Germinal center (tissue), 1 donor: ENCODE results near the gene JSRP1.

ENCODE experiments used
- DNase-seq: peaks from one replicate; pipeline ENCODE4 v3.0.0; 2012; ENCODE audit warnings: mixed read lengths, low spot score

The JSRP1 gene

DNA sequence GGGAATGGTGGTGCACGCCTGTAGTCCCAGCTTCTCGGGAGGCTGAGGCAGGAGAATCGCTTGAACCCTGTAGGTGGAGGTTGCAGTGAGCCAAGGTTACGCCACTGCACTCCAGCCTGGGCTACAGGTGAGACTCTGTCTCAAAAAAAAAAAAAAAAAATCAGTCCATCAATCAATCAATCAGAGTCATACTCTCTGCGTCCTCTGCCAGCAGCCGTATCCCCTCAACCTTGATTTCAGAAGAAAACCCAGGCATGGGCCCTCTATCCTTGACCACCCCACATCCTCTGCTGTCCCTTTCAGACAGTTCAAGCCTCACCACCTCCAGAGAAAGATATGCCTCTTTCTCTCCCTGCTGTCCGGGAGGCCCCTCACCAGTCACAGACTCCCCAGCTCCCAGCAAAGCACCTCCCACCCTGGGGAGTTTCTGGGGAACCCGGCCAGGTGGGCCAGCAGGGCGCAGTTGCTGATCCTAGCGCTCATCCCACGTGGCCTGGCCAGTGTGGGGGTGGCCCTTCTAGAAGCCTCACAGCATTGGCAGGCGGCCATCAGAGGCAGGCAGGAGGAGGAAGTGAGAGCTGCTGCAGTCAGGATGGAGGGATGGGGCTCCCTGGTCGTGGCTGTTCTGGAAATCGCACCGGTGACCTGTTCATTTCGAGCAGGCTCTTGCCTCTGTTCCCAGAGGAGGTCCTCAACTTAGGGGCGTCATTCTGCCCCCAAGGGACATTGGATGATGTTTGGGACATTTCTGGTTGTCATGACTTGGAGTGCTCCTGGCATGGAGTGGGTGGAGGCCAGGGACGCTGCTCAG lies 10.2 kb upstream of the JSRP1 start:
- peak; percentile 61 for DNase-seq

DNA sequence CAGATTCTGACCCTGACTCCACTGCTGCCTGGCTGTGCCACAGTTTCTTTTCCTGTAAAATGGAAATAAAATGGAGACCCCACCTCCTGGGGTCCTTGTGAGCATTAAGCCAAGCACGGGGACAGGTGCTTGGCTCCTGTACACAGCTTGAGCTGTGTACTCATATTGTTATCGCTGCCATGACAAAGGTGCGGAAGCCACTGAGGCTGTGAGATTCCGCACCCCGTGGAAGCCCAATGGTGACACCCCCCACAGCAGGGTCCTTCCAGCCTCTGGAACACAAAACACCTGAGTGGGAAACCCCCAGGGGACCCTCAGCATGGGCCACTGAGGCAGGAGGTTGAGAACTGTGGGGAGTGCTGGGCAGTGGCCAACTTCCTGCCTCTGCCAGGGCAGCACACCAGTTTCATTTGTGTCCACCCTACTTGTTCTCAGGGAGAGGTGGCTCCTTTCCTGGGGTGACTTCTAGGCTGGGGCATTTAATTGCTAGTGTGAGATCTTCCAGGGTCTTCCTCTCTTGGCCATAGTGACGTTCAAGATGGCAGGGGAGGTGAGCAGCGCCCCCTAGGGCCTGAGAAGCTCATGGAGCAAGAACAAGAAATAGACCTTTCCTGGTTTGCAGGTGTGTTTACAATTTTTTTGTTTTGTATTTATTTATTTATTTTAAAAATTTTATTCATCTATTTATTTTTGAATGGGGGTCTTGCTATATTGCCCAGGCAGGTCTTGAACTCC lies 5.4 kb upstream of the JSRP1 start:
- no peak for DNase-seq

DNA sequence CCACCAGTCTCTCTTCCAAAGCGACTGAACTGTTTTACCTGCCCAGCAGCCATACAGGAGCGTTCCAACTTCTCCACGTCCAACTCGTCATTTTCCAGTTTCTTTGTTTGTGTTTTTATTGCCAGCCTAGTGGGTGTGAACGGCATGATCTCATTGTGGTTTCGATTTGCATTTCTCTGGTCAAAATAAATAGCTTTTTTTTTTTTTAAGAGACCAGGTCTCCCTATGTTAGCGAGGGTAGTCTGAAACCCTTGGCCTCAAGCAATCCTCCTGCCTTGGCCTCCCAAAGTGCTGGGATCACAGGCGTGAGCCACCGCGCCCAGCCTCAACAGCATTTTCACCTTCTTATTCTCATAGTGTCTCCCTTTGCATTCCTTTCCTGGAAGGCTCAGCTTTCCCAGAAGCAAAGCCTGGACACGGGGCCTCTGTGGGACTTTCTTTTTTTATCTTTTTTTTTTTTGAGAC lies 4.2 kb upstream of the JSRP1 start:
- no peak for DNase-seq

DNA sequence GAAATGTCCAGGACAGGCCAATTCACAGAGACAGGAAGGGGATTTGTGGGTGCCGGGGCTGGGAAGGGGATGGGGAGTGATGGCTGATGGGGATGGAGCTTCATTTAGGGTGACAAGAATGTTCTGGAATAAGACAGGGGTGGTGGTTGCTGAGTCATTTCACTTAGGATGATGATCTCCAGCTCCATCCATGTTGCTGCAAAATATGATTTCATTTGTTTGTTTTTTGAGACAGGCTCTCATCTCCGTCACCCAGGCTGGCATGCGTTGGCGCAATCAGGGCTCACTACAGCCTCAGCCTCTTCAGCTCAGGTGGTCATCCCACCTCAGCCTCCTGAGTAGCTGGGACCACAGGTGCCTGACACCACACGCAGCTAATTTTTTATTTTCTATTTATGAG lies 3.1 kb upstream of the JSRP1 start:
- DNase-seq = no peak

DNA sequence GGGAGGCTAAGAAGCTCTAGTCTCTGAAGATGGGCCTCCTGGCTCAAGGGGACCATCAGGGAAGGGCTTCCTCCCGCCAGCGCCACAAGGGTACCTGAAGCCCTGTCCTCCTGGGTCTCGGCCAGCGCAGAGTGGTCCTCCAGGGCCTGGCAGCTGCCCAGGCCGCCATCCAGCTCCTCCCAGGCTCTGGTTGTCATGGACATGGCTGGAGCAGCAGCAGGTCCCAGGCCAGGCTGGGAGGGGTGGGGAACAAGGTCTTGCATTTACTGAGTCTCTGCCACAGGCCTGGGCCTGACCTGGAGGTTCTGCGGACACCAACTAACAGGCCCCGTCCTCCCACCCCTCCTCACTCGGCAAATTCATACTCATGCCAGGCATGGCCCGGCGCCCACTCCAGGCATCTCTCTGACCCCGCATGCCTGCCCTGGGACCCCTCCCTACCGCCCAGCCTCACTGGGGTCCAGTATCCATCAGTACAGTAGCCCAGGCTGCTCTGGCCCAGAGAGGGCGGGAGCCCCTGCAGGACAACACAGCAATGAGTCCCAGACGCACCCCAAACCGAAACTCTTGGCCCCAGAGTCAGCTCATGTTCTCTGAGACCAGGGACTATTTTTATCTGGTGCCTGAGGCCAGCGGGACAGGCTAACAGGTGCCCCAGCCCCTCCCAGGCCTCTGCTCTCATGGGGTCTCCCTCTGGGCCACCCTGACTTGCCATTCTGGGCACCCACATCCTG lies 938 bp downstream of the JSRP1 start:
- no peak for DNase-seq

DNA sequence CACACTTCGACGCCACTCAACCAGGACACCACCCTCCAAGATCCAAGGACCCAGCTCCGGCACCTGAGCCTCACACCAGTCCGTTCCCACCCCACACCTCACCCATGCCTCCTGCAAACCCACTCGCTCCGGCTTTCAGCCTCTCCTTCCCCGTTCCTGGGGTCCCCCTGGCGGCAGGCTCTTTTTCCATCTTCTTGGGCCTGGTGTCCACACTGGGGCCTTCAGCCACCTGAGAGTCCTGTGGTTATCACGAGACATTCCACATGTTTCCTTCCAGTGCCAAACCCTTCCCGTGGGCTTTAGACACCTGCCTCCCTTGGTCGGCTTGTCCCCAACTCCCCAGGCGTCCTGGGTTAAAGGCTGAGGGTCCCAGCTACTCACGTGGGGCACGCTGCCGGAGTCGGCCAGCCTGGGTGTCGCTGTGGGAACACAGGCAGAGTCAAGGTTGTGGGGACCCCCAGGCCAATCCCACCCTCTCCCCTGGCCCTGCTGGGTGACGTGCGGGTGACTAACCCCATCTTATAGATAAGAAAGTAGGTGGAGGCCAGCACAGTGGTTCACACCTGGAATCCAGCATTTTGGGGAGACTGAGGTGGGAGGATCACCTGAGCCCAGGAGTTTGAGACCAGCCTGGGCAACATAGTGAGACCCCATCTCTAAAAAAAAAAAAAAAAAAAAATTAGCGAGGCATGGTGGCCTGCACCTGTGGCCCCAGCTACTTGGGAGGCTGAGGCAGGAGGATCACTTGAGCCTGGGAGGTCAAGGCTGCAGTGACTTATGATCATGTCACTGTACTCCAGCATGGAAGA lies 1.9 kb downstream of the JSRP1 start:
- DNase-seq = no peak

DNA sequence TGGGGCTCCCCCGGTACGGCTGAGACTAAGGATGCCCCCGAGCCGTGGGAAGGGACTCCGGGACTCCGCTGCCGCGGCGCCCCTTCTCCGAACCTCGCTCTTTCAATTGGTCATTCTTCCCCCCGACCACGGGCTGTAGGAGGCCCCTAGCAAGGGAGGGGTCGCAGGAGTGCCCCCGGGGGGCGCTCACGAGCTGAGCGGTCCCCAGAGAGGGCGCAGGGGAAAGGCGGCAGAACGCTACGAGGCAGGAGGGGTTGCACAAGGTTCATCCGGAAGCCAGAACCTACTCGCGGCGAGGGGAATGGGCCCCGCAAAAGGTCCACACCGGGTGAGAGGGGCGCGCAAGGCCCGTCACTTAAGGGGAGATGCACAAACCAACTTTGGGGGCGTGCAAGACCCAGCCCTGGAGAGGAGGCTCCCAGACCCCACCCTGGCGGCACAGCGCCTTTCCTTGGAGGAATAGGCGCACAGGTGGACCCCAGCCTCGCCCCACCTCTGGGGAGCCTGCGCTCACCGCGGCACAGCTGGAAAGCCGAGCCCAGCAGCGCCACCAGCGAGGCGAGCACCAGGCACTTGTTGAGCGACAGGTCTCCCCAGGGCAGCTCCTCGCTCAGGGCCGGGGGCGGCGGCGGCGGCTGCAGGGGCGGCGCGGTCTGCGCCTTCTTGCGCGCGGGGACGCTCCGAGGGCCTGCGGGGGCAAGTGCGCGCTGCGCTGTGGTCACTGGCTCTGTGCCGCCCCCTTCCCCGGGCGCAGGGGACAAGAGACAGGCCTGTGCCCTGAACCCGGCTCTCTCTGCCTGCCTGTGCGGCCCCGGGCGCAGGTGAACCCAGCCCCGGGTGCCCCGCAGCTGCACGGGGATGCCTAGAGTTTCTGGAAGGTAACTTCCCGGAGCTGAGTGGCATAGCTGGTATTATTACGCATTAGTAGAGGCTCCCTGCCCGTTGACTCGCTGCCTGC lies 2.8 kb downstream of the JSRP1 start:
- no peak for DNase-seq

DNA sequence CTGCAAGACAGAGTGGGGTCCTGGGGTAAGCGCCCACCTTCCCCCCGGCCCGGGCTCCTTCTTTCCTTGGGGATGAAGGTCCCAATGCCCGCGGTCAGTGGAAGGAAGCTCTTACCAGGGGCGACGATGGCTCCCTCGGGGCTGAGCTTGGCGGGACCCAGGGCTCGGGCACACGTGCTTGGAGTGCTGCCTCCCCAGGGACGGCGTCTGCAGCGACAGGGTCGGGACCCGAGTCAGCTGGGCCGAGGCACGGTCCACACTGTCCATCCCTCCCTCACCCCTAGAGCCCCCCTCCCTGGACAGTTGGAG lies 3.5 kb downstream of the JSRP1 start:
- no peak for DNase-seq

DNA sequence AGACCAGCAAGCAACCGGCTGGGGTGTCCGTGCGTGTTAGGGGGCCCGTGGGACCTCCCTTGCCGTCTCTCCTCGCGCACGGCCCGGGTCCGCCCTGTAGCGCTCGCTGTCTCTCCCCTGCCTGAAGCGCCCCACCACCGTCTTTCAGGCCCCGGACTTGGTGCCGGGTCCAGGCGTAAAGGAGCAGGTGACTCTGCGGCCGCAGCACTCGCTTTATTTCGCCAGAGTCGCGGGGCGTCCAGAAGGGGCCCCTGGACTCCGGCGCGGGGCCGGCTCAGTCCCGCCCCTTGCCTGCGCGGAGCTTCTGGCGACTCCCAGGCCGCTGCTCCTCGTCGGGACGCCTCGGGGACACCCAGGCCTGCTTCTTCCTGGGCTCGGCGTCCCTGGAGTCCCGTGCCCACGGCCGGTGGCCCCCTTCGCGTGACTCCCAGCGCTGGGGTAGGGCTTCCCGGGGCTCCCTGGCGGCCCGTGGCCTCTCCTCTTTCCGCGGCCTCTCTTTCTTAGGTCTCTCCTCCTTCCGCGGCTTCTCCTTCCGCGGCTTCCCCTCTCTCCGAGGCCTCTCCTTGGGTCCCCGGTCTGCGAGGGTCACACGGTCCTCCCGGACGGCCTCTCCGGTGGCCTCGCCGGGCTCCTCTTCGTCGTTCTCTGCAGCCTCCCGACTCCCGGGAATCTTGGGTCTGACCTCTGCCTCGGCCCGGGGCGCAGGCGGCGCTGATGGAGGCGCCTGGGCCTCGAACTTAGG lies 4.0 kb downstream of the JSRP1 start:
- no peak for DNase-seq

DNA sequence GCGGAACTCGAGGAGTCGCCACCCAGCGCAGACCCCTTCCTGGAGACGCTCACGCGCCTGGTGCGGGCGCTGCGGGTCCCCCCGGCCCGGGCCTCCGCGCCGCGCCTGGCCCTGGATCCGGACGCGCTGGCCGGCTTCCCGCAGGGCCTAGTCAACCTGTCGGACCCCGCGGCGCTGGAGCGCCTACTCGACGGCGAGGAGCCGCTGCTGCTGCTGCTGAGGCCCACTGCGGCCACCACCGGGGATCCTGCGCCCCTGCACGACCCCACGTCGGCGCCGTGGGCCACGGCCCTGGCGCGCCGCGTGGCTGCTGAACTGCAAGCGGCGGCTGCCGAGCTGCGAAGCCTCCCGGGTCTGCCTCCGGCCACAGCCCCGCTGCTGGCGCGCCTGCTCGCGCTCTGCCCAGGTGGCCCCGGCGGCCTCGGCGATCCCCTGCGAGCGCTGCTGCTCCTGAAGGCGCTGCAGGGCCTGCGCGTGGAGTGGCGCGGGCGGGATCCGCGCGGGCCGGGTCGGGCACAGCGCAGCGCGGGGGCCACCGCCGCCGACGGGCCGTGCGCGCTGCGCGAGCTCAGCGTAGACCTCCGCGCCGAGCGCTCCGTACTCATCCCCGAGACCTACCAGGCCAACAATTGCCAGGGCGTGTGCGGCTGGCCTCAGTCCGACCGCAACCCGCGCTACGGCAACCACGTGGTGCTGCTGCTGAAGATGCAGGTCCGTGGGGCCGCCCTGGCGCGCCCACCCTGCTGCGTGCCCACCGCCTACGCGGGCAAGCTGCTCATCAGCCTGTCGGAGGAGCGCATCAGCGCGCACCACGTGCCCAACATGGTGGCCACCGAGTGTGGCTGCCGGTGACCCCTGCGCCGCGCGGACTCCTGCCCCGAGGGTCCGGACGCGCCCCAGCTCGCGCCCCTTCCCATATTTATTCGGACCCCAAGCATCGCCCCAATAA lies 4.8 kb downstream of the JSRP1 start:
- no peak for DNase-seq

DNA sequence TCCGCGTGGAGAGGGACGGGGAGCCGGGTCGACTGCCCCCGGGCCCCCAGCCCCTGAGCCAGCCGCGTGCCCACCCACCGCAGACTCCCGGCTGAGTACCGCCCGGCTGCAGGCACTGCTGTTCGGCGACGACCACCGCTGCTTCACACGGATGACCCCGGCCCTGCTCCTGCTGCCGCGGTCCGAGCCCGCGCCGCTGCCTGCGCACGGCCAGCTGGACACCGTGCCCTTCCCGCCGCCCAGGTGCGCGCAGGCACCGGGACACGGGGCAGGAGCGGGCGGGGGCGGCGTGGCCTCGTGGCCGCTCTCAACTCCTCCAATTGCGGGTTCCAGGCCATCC lies 5.5 kb downstream of the JSRP1 start:
- no peak for DNase-seq

DNA sequence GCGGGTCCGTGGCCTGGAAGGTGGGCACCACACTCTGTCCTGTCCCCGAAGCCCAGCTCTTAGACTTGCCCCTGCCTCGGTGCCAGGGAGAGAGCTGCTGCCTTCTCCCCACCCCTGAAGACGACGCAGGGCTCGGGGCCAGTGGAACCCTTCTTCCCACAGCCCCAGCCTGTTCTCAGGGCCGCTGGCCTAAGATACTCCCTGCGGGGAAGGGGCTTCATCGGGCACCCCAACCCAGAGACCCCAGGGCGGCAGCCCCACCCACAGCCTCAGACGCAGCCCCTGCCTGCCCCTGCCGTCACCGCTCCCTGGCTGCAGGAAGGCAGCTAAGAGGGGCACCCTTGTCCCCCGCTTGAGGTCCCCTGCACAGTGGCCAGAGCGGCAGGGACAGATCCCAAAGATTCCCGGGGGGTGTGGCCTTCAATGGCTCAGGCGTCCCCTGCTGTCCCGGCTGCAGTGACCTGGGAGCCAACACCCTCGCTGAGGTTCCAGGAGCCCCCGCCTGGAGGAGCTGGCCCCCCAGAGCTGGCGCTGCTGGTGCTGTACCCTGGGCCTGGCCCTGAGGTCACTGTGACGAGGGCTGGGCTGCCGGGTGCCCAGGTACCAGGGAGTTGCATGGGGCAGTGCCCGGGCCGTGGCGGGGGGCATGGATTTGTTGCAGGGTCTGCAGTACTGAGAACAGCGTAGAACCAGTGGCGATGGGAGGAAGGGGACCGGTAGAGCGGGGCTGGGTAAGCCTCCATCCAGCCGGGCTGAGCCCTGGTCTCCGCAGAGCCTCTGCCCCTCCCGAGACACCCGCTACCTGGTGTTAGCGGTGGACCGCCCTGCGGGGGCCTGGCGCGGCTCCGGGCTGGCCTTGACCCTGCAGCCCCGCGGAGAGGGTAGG lies 6.1 kb downstream of the JSRP1 start:
- DNase-seq = no peak

DNA sequence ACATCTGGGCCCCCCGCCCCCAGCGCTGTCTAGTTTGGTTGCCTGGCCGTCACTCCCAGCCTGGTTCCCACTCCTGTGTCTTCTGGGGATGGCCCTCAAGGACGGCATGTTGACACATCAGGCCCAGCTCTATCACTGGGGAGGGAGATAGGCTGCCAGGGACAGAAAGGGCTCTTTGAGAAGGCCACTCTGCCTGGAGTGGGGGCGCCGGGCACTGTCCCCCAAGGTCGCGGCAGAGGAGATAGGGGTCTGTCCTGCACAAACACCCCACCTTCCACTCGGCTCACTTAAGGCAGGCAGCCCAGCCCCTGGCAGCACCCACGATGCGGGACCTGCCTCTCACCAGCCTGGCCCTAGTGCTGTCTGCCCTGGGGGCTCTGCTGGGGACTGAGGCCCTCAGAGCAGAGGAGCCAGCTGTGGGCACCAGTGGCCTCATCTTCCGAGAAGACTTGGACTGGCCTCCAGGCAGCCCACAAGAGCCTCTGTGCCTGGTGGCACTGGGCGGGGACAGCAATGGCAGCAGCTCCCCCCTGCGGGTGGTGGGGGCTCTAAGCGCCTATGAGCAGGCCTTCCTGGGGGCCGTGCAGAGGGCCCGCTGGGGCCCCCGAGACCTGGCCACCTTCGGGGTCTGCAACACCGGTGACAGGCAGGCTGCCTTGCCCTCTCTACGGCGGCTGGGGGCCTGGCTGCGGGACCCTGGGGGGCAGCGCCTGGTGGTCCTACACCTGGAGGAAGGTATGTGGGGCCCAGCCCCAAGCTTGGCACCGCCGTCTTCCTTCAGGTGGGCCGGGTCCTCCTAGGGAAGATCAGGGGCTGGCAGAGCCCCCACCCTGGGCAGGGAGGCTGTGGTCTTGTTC lies 7.0 kb downstream of the JSRP1 start, which contains the start of gene AMH:
Gene AMH, plus strand, starts transcription at position 314 of the 857 bp plus-strand sequence. Its CDS starts 10 bp downstream, at position 324.
- no peak for DNase-seq

DNA sequence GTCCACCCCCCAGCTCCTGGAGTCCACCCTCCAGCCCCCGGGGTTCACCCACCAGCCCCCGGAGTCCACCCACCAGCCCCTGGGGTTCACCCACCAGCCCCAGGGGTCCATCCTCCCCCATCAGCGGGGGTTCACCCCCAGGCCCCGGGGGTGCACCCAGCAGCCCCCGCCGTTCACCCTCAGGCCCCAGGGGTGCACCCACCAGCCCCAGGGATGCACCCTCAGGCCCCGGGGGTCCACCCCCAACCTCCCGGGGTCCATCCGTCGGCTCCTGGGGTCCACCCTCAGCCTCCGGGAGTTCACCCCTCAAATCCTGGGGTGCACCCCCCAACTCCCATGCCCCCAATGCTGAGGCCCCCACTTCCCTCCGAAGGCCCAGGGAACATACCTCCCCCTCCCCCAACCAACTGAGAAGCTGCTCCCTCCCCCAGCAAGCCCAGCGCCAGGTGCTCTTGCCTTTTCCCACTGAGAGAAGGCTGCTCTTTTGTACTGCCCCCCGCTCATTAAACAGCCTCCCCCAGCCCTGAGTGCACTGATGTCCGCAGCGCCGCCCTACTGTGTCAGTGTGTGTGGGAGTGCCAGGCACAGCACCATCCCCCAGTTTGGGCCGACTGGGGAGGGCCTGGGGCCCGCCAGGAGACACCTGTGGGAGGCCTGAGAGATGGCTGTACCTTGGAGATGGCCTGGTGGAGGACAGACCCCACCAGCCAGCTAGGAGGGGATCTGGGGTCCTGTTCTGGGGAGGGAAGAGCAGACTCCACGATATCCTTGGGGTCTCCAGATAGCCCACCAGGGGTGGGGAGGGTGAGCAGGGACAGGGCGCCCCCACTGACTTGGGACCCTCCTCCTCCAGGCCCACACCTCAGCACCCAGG lies 7.8 kb downstream of the JSRP1 start:
- DNase-seq = no peak

DNA sequence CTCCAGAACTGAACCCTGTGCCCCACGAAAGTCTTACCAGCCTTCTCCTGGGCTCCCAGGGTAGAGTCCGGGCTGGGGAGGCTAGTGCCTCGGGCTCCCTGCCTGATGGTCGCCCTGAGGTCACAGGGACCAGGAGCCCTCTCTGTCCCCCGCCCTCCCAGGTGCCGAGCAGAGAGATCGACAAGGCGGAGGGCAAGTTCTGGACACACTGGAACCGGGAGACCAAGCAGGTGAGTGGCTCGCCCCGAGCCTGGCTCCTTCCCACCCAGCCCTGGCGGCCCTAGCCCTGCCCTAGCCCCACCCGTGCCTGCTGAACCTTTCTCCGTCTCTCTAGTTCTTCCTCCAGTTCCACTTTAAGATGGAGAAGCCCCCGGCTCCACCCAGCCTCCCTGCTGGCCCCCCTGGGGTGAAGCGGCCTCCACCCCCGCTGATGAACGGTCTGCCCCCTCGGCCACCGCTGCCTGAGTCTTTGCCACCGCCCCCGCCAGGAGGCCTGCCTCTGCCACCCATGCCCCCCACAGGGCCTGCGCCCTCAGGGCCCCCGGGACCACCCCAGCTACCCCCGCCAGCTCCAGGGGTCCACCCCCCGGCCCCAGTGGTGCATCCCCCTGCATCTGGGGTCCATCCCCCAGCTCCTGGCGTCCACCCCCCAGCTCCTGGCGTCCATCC lies 8.7 kb downstream of the JSRP1 start:
- DNase-seq = no peak
